Retinal pigment epithelial cell (primary cell): ENCODE measurements around the gene PRODH.
"Not testable (repeated sequence)": the region's sequence is repeated elsewhere in the genome, so short reads cannot be mapped to it uniquely, and the experiment has no call there.

ENCODE experiments used
- DNase-seq: peaks from one replicate; pipeline ENCODE4 v3.0.0-alpha.2; 2010; ENCODE audit warnings: low read depth
- H3K4me3 ChIP-seq: 2 replicates; pipeline ENCODE4 v1.5.1; 2011; ENCODE audit warnings: mild to moderate bottlenecking, low read length, control low read depth, moderate library complexity
- TF ChIP-seq, protein P1 (sequence below): conservative IDR thresholded peaks from 2 replicates; pipeline ENCODE4 v1.5.1; 2011; ENCODE audit warnings: low read depth, low read length, control low read depth, inconsistent platforms

Gene PRODH

DNA sequence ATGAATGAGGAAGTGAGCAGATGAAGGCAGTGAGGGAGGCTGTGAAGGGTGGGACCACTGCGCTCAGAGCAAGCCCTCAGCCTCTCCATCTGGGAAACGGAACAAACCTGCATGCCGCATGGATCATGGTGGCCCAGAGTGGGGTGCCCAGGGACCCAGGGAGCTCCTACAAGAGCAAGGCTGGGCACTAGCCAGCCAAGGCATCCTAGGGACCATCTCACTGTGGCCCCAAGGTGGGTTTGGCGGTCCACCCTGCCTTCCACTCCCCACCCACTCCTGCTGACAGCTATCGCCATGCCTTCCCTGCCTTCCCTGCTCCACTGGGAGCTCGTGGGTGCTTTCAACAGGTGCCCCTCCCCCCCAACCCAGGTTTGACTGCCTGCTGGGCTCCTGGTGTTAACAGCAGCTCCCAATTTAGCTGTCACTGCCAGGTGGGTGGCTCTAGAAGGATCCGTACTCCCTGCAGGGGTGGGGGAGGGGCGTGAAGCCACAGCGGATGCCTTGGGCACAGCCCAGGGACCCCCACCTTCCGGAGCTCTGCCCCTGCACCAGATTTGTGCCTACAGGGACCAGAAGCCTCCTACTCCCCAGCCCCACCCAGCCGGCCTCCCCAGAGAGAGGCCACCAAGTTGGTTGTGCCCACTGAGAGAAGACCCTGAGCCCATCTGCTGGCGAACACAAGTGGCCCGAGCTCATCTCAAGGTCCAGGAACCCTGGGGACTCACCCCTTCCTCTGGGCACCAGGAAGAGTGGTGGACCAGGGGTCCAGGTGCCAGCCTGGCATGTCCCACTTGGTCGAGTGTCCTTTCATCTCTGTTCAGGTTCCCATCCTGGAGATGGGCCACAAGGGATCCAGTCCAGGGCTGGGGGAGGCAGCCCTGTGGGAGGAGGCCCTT is 29.7 kb upstream of the PRODH start:
- no peak overlapping the region for H3K4me3 ChIP-seq
- no peak for DNase-seq
- TF ChIP-seq, protein P1, sequence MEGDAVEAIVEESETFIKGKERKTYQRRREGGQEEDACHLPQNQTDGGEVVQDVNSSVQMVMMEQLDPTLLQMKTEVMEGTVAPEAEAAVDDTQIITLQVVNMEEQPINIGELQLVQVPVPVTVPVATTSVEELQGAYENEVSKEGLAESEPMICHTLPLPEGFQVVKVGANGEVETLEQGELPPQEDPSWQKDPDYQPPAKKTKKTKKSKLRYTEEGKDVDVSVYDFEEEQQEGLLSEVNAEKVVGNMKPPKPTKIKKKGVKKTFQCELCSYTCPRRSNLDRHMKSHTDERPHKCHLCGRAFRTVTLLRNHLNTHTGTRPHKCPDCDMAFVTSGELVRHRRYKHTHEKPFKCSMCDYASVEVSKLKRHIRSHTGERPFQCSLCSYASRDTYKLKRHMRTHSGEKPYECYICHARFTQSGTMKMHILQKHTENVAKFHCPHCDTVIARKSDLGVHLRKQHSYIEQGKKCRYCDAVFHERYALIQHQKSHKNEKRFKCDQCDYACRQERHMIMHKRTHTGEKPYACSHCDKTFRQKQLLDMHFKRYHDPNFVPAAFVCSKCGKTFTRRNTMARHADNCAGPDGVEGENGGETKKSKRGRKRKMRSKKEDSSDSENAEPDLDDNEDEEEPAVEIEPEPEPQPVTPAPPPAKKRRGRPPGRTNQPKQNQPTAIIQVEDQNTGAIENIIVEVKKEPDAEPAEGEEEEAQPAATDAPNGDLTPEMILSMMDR = no peak

DNA sequence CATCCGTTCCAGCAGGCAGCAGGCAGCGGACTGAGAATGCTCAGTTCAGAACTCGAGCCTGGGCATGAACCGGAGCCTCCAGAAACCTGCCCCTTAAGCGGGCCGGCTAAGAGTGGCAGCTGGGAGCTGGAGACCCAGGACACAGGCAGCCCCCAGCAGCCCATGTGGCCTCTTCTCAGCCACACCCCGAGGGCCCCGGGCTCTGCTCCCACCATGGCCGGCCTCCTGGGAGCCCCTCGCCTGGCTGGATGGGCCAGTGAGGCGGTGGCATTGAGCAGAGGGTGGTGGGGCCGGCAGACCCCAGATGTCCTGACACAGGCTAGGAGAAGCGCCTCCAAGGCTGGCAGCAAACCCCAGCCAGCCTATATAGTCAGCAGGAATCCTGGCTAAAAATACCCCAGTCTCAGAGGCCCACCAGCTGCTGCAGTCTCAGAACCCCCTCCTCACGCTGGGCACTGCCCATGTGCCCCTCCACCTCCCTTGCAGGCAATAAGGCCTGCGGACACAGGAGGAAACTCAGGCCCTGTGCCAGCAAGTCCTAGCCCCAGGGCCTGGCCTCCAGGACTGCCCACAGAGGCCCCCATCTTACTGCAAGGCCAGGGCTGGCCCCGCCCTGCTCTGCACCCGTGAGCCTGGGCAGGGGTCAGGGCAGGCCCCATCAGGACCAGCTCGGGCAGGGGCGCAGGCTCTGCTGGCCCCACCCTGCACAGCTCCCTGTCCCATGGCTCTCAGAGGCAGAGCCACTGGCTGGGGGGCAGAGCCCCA is 28.6 kb upstream of the PRODH start:
- DNase-seq, H3K4me3 ChIP-seq: not testable (repeated sequence)

DNA sequence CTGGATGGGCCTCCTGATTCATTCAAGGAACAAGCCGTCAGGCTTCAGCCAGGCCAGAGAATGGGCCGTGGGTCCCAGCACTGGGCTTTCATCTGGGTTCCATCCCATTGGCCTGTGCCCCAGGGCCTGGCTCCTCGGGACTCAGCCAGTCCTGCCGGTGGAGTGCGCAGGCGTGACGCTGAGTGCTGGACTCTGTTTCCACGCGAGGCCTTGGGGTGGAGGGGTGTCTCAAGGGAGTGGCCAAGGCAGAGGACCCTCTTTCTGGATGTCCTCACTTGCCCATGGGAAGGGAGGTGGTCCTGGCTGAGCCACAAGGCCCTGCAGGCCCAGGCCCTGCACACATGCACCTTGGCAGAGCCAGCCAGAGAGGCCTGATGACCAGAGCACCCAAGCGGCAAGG is 28.0 kb upstream of the PRODH start:
- DNase-seq = not testable (repeated sequence)

DNA sequence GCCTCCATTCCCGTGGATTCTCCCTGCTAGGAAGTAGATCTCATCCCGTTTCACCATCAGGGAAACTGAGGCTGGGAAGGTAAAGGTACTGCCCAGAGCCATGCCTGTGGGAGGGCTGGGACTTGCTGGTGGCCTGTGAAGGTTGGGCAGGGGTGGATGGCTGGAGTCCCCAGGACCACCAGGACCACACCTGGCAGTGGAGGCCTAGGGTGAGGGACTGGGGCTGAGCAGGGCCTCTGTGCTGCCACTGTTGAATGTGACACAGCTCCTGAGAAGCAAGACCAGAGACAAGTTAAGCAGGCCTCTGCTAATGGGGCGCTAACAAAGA is 26.2 kb upstream of the PRODH start:
- DNase-seq = no peak
- no peak overlapping the region for H3K4me3 ChIP-seq
- TF ChIP-seq, protein P1 = no peak

More for the DNA sequence above, 28.0 kb upstream of the PRODH start:
- not testable (repeated sequence) for H3K4me3 ChIP-seq

DNA sequence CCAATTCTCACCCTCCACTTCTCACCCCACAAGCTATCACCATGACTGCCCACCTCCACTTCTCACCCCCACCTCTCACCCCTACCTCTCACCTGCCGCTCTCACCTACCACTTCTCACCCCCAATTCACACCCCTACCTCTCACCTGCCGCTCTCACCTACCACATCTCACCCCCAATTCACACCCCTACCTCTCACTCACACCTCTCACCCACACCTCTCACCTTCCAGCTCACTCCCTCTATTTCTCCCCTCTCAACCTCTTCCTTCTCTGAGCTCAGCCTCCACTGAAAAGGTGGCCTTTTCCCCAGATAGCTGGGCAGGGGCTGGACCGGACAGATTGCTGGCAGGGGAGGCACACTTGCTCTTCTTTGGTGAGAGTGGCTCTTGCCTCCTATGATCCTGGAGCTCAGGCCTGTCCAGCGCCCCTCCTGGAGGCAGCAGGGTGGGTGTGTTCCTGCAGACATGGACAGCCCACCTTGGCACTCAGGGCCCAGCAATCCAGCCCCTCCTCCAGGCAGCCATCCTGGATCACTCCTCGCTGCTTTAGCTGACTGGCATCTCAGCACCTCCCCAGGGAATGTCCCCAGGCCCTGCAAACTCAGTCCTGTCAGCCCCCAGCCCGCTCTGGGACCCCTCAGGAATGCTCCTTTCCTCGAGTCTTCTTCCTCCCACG is 25.7 kb upstream of the PRODH start:
- not testable (repeated sequence) for DNase-seq, H3K4me3 ChIP-seq

DNA sequence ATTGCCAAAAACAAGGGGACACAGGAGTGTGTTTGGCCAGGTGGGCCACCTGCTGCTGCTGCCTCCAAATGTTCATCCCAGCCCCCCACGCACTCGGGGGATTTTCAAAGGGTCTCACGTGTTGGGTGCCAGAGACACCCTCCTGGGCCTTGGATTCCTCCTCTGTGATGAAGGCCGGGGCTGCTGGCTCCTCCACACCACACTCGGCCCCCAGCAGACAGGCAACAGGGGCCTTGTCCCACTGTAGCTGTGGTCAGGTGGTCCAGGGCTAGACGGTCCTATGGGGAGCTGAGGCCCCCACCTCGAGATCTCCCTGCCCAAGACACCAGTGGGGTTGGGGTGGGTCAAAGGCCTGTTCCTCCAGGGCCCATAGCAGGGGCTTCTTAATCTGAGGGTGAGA is 25.1 kb upstream of the PRODH start:
- DNase-seq, H3K4me3 ChIP-seq: not testable (repeated sequence)

DNA sequence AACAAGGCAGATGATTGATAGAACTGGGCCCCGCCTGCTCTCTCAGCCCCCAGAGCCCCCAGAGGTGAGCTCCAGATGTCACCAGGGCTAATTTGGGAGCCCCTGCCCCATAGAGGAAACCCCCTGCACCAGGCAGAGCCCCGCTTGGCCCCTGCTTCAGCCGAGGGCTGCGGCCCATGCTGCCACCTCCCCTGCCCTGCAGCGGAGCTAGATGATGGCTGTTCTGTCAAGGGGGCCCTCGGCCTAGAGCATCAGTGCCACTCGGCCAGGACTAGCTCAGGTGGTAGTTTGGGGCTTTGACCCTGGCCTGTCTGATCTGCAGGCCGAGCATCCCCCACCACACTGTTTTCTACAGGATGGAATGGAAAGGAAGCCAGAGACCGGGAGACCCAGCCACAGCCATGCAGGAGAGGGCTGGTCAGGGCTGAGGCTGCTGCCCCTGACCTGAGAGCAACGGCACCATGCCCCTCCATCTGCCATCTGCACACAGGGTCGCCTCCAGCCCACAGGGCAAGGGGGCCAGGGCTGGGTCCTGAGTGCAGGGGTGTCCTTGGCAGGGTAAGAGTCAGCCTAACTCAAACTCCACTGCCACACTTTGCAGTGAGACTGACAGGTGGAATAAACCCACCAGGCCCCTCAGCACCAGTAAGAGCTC is 24.2 kb upstream of the PRODH start:
- H3K4me3 ChIP-seq, DNase-seq: not testable (repeated sequence)

DNA sequence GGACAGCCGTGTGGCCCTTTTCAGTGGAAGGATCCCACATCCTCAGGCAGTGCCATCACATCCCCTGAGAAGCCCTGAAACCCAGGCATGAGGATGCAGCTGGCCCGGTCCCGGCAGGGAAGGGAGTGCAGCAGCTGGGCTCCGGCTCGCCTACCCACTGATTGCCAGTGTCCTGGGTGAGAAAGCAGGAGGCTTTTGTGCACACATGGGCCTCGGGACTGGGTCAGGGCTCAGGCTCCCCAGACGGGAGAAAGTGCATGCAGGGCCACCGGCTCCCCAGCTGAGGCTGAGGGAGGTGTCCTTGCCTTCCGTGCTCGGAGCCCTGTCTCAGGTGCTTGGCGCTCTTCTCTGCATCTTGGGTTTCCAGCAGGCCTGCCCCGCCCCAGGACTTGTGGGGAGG is 23.6 kb upstream of the PRODH start:
- H3K4me3 ChIP-seq, DNase-seq: not testable (repeated sequence)

DNA sequence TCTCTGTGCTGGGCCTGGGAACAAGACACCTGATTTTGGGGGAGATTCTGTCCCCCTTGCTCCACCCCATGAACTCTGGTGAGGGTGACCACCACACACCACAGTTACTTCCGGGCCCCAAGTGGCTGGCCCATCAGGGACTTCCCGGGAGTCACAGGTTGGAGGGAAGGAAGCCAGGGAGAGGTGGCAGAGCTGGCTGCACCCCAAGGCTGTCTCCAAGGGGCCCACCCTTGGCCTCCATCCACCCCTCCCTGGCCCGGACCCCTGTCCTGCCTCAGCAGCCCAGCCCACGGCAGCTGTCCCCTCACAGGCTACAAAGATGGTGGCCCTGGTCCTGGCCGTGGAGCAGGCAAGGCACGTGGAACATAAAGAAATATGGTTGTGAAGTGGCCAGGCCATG is 23.2 kb upstream of the PRODH start:
- DNase-seq, H3K4me3 ChIP-seq: not testable (repeated sequence)

DNA sequence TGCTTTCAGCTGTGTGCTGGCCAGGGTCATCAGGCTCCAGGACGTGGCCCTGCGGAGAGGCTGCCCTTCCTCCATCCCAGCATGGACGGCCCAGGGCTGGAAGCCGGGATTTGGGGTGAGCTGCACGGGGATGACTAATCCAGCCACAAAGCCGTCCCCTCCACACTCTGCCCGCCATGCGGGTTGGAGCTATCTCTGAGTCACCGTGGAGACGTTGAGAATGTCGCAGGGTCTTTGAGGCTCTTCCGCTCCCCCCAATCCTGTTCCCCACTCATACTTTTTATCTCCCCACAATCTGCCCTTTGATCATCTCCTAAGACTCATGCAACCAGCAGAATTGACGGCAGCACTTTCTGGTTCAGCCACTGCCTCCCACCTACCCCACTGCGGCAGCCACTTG is 22.6 kb upstream of the PRODH start:
- H3K4me3 ChIP-seq, DNase-seq: not testable (repeated sequence)

DNA sequence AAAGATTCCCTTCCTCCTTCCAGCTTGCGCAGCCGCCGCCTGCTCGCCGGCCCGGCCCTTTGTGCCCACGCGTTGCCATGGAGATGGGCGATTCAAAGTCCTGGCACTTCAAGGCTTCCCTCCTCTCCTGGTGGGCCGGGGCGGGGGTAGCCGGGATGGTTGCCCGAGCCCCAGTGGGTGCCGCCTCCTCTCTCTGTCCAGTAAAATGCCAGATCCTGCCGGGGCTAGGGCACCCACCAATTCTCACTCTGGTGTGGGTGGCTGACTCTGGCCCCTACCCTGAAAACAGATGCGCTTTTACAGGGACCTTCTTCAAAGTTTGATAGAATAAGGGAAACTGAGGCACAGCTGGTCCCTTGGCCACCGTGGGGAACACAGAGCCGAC is 22.2 kb upstream of the PRODH start:
- DNase-seq, H3K4me3 ChIP-seq: not testable (repeated sequence)

DNA sequence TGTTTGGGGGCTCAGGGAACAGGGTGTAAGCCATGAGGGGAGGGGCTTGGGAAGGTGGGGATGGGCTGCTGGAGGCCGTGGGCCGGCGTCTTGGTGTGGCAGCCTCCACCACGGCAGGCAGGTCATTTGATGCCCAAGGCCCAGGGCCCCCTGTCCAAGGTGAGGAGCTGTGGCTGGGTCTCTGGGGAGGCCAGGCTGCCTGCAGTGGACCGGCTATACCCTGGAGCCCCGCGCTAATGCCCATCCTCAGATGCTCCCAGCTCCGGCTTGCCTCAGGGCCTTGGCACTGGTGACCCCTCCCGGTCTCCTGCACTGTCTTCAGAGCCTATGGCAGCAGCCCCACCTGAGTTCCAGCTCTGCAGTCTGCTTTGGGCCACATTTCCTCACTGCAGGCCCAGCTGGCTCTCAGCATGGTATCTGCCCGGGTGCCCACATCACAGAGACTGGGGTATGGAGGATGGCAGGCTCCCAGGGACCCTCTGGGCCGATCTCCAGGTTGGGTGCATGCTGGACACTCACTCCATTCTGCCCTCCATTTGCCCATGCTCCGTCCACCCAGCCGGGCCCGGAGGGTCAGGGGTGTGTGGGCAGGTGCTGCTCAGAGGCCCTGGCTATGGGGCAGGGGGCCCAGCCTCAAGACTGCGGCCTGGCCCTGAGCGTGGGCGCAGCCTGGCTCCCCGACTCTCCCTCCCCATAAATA is 21.7 kb upstream of the PRODH start:
- not testable (repeated sequence) for DNase-seq, H3K4me3 ChIP-seq

DNA sequence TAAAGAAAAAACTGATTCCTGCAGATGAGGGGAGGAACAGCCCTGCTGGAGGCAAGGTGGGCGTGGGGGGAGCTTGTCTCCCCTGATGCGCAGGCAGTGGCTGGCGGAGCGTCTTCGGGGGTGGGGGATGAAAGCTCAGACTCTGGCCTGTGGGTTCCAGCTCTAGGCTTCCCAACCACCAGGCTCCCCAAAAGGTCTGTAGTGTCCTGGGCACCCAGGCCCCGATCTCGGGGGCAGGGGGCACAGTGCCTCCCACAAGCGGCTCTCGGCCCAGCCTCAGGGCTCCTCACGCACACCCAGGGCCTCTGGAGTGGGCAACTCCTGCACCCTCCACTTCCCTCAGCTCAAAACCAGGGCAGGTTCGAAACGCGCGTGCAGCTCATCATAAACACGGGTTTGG is 20.9 kb upstream of the PRODH start:
- not testable (repeated sequence) for H3K4me3 ChIP-seq, DNase-seq

DNA sequence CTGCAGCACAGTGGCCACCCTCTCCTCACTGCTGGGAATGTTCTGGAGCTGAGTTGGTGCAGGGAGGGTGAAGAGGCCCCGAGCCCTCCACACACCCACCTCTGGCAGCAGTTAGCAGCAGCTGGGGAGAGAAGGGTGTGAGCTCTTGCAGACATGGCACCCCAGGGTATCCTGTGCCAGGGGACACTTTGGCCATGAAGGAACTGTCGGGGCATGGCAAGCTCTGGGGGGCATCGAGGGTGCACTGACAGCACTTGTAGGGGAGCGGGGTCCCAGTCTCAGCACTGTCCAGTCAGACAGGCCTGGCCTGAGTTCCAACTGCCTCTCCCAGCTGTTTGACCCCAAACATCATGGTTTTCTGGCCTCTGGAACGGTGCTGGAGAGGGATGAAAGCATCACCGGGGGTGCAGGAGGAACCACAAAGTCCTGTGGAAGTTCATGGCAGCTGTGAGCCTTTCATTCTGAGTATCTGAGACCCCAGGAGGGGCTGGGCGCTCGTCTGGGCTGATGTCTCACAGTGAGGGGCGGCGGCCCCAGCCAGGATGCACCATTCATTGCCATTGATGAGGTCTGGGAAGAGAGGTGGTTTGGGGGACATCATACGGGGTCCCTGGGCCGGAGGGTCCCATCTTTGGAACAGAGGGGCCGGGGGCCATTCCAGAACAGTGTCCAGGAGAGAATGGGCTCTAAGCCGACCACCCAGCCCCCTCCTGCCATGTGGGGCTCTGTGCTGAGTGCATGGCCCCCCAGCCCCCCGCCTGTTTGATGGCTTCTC is 20.2 kb upstream of the PRODH start:
- H3K4me3 ChIP-seq, DNase-seq: not testable (repeated sequence)
